ENCODE results near the gene FAF2. TPM values are rescaled to one million over a fixed set of nuclear protein-coding genes. Genes with fewer than 3 reads are reported as not detected.

The FAF2 gene
- total RNA-seq, 8 experiments from 2014 or later: 22.1 to 86.5 (median 44.7) TPM

DNA sequence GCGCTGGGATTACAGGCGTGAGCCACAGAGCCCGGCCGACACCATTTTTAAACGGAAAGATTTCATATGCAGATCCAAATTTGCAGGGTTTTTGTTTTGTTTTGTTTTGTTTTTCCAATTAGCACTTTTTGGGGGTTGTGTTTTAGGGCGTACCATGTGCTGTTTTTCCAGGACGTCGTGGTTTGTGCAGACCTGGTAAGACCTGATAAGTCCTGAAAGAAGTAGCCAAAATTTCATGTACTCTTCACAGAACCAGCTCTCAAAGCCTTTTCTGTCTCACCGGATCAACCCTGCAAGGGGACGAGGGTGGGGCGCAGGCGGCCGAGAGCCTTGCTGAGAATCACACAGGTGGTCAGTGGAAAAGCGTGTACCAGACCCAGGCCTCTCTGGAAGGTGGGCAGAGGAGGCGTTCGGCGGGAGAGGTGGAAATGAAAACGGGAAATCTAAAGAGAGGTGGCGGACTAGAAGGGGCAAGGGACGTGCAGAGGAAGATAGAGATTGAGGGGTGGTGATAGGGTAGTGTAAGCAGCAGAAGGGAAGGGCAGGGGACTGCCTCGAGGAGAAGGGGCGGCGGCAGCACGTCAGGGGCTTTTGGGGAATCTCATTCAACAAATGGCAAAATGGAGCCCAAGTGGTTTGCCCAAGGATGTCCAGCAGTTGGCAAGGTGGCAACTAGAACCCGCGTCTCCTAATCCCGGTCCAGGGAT is 1.1 kb upstream of the FAF2 start:
- peaks cover 3 to 17% of the 10 kb centered on the region in 2 donors for H3K4me1 ChIP-seq (replicated peaks in 1 of 2)
- 0 to 29% (median 8%) methylated on average over 3 to 19 of the region's 27 CpGs; no CpG with 5 or more reads in 1 of the 10 experiments for WGBS, 10 experiments
- H3K4me3 ChIP-seq: peak overlapping the region; percentile 59 to 94 (median 64)
- peak overlapping the region; percentile 79 to 86 for H3K27ac ChIP-seq
- in situ Hi-C loops (cut with MboI; ENCODE audit: low pct_unique_long_range_greater_than_20kb in 2 of 9, low sequenced_read_pairs in 9 of 9, unreplicated experiment in 9 of 9): no loop called here
- peak in 4 of 8 experiments; percentile 0 to 4 (median 2) for ATAC-seq (replicated peaks in 6 of 8)

DNA sequence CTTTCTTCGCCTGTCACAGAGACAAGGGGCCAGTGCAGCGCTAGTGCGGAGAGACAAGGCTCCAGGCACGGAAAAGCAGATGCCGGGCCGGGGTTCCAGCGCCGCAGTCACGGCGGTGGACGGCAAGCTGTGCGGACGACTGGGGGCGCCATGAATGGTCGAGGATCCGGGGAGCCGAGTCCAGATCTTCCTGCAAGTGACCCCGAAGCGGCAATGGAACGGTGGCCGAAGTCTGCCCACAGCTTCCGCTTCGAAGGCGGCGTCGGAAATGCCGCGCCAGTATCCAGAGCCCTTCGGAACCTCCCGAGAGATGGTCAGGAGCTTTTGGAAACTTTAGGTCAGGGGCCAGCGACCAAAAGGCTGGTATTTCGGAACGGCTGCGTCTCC is 601 bp upstream of the FAF2 start:
- peak overlapping the region; percentile 79 to 86 for H3K27ac ChIP-seq
- H3K4me3 ChIP-seq: peak overlapping the region; percentile 59 to 94 (median 64)
- H3K4me1 ChIP-seq (replicated peaks in 1 of 2): peaks cover 0 to 12% of the 10 kb centered on the region in 2 donors
- peak; percentile 27 to 43 (median 34) for ATAC-seq (replicated peaks in 6 of 8)
- WGBS, 10 experiments: 0% methylated on average over 1 to 9 of the region's 34 CpGs; no CpG with 5 or more reads in 6 of the 10 experiments
- in situ Hi-C loops (cut with MboI; ENCODE audit: low pct_unique_long_range_greater_than_20kb in 2 of 9, low sequenced_read_pairs in 9 of 9, unreplicated experiment in 9 of 9): no loop called here

DNA sequence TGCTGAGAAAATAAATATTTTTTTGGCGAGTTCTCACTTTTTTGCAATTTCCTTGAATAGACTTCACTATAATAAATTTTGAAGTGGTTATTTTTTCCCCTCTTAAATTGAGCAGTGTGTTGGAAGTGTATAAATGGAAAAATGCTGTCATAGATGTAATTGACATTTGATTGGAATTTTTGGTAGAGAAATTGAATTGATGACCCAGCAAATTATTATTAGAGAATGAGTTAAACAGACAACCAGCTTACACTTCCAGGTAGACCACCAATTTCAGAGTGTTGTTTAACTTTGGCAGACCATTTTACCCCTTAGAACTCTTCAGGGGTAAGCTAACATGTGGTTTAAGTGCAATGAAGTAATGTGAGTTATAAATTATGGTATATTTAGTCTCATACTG is 1.9 kb downstream of the FAF2 start:
- no peak overlapping the region for H3K27ac ChIP-seq
- H3K4me3 ChIP-seq: no peak overlapping the region
- H3K4me1 ChIP-seq (replicated peaks in 1 of 2): peaks cover 0 to 12% of the 10 kb centered on the region in 2 donors
- in situ Hi-C loops (cut with MboI; ENCODE audit: low pct_unique_long_range_greater_than_20kb in 2 of 9, low sequenced_read_pairs in 9 of 9, unreplicated experiment in 9 of 9): no loop called here
- WGBS, 10 experiments: 20 to 100% (median 88%) methylated on average over 1 of the region's 1 CpG; no CpG with 5 or more reads in 1 of the 10 experiments
- ATAC-seq (replicated peaks in 6 of 8): no peak

DNA sequence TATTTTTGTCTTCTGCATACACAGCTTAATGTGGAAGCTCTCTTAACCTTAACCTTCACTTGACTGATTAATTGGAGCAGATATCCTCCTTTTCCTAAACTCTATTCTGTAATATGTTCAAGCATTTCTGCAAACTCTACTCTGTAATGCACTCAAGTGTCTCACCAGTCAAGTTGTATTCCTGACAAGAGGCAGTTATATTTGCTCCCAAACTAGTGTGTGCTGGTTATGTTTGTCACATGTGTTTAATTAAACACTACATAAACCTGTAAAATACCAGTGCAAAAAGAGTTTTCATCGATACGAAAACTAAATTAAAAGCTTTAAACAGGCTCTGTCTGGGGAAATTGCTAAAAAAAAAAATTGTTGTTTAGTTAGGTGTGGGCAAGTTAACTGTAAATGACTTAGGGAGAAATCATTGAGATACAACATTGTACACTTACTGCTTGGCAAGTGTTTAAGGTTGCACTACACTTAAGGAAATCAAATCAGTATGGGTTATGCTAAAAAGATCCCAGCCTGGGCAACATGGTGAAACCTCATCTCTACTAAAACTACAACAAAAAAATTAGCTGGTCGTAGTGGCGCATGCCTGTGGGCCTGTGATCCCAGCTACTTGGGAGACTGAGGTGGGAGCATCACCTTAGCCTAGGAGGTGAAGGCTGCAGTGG is 6.7 kb downstream of the FAF2 start:
- ATAC-seq (replicated peaks in 6 of 8): peak in 1 of 8 experiments; percentile 24
- H3K4me3 ChIP-seq: no peak overlapping the region

DNA sequence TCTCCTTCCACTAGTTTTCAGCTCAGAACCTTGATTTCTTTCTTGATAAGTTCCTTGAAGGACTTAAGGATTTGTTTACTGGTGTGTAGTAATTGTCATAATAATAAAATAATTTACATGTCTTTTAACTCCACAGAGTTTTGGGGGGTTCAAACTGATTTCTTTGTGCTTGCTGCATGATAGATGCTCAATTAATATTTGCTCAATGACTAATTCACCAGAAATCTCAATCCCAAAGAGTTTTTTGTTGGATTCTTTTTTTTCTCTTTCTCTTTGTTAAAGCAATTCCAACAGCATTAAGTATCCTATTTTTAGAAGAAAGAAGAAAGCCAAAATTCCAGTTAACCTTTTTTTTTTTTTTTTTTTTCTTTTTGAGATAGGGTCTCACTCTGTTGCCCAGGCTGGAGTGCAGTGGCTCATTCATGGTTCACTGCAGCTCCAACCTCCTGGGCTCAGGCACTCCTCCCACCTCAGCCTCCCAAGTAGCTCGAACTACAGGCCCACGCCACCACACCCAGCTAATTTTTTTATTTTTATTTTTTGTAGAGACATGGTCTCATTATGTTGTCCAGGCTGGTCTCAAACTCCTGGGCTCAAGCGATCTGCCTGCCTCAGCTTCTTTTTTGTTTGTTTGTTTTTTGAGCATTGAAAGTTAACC is 10.8 kb downstream of the FAF2 start:
- in situ Hi-C loops (cut with MboI; ENCODE audit: low pct_unique_long_range_greater_than_20kb in 2 of 9, low sequenced_read_pairs in 9 of 9, unreplicated experiment in 9 of 9): no loop called here
- 92 to 100% (median 100%) methylated on average over 1 to 3 of the region's 3 CpGs; no CpG with 5 or more reads in 1 of the 10 experiments for WGBS, 10 experiments
- H3K4me1 ChIP-seq (replicated peaks in 1 of 2): no peaks in the 10 kb centered on the region
- H3K27ac ChIP-seq: no peak overlapping the region
- no peak for ATAC-seq (replicated peaks in 6 of 8)
- H3K4me3 ChIP-seq: no peak overlapping the region

More for the DNA sequence above, 6.7 kb downstream of the FAF2 start:
- H3K4me1 ChIP-seq (replicated peaks in 1 of 2): no peaks in the 10 kb centered on the region
- in situ Hi-C loops (cut with MboI; ENCODE audit: low pct_unique_long_range_greater_than_20kb in 2 of 9, low sequenced_read_pairs in 9 of 9, unreplicated experiment in 9 of 9): no loop called here
- no peak overlapping the region for H3K27ac ChIP-seq
- WGBS, 10 experiments: 44 to 100% (median 97%) methylated on average over 1 to 4 of the region's 4 CpGs; no CpG with 5 or more reads in 2 of the 10 experiments

DNA sequence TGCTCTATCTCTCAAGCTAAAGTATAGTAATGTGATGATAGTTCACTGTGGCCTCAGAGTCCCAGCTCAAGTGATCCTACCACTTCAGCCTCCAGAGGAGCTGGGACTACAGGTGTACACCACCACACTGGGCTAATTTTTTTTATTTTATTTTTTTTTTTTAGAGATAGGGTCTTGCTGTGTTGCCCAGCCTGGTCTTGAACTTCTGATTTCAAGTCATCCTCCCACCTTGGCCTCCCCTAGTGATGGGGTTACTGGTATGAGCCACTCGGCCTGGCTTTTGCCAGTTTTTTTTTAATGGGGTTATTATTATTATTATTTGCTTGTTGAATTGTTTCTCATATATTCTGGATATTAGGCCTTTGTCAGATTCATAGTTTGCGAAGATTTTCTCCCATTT is 13.2 kb downstream of the FAF2 start:
- ATAC-seq (replicated peaks in 6 of 8): no peak
- WGBS, 10 experiments: 88 to 100% (median 100%) methylated on average over 1 to 2 of the region's 2 CpGs; no CpG with 5 or more reads in 1 of the 10 experiments
- H3K4me1 ChIP-seq (replicated peaks in 1 of 2): no peaks in the 10 kb centered on the region
- H3K27ac ChIP-seq: no peak overlapping the region
- no peak overlapping the region for H3K4me3 ChIP-seq
- in situ Hi-C loops (cut with MboI; ENCODE audit: low pct_unique_long_range_greater_than_20kb in 2 of 9, low sequenced_read_pairs in 9 of 9, unreplicated experiment in 9 of 9): no loop called here

DNA sequence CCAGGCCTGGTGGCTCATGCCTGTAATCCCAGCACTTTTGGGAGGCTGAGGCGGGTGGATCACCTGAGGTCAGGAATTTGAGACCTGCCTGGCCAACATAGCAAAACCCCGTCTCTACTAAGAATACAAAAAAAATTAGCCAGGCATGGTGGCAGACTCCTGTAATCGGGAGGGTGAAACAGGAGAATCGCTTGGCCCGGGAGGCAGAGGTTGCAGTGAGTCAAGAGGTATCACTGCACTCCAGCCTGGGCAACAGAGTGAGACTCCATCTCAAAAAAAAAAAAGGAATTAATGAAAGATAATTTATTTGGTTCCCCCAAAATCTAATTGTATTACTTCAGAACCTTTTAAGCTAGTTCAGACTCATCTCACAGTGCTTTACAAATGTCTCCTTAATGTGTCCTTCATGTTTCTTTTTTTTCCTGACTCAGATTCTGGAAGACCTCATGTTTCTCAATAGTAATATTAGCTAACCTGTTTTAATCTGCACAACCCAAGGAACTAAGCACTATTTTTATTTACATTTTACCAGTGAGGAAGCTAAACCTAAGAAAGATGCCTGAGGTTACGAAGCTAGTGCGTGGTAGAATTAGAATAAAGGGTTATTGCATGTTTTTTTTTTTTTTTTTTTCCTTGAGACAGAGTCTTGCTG is 15.1 kb downstream of the FAF2 start:
- in situ Hi-C loops (cut with MboI; ENCODE audit: low pct_unique_long_range_greater_than_20kb in 2 of 9, low sequenced_read_pairs in 9 of 9, unreplicated experiment in 9 of 9): no loop called here
- no peak for ATAC-seq (replicated peaks in 6 of 8)
- 65 to 100% (median 100%) methylated on average over 1 to 7 of the region's 7 CpGs for WGBS, 10 experiments

DNA sequence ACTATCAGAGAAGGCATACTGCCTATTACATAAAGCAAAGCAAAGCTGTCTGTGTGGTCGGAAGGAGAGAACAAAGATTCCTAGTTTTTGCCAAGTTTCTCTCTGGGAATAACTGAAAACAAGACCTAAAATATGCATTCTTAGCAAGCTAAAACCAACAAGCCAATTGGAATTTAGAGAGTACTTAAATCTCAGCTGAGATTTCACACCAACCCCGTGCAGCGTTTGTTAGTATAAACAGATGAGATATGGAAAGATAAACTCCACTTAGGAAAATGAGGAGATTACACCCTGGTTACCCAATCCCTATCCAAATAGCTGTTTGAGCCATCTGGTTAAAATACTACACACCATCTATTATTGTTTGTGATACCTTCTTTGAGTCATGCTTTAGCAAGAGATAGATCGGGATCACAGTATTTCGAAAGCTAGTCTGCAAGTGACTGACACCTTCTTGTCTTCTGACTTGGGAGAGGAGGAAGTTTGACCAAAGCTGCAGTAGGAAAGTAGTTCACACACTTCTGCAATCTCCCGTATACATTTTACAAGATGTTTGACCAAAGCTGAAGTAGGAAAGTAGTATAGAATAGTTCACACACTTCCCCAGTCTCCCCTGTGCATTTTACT is 18.2 kb downstream of the FAF2 start:
- peak in 2 of 8 experiments; percentile 19 to 46 for ATAC-seq (replicated peaks in 6 of 8)
- H3K27ac ChIP-seq: no peak overlapping the region
- WGBS, 10 experiments: 31 to 100% (median 91%) methylated on average over 1 to 6 of the region's 6 CpGs; no CpG with 5 or more reads in 1 of the 10 experiments
- in situ Hi-C loops (cut with MboI; ENCODE audit: low pct_unique_long_range_greater_than_20kb in 2 of 9, low sequenced_read_pairs in 9 of 9, unreplicated experiment in 9 of 9): no loop called here
- no peak overlapping the region for H3K4me3 ChIP-seq
- no peaks in the 10 kb centered on the region for H3K4me1 ChIP-seq (replicated peaks in 1 of 2)

More for the DNA sequence above, 15.1 kb downstream of the FAF2 start:
- Histone ChIP-seq H3K4me3 (no peak overlapping the region), H3K27ac (no peak overlapping the region), H3K4me1 (replicated peaks in 1 of 2) (no peaks in the 10 kb centered on the region)

DNA sequence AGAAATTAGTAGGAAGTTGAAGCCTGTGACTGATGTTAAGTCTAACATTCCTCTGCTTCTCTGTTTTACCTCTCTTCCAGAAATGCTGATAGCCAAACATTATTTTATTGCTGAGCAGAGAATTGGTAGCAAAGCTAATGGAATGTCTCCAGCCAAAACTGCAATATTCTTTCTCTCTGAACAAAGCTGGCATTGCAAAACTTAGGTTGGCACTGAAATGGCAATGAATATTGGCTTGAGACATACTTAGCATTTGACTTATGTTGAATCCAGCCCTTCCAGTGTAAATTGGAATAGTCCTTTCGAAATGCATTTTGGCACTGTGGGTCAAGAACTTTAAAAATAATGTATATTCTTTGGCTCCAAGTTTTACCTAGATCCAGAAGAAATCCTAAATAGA is 21.1 kb downstream of the FAF2 start:
- Histone ChIP-seq H3K27ac (no peak overlapping the region), H3K4me3 (no peak overlapping the region), H3K4me1 (replicated peaks in 1 of 2) (no peaks in the 10 kb centered on the region)
- in situ Hi-C loops (cut with MboI; ENCODE audit: low pct_unique_long_range_greater_than_20kb in 2 of 9, low sequenced_read_pairs in 9 of 9, unreplicated experiment in 9 of 9): no loop called here
- 0 to 100% (median 95%) methylated on average over 1 of the region's 1 CpG; no CpG with 5 or more reads in 2 of the 10 experiments for WGBS, 10 experiments
- ATAC-seq (replicated peaks in 6 of 8): peak in 1 of 8 experiments; percentile 36

DNA sequence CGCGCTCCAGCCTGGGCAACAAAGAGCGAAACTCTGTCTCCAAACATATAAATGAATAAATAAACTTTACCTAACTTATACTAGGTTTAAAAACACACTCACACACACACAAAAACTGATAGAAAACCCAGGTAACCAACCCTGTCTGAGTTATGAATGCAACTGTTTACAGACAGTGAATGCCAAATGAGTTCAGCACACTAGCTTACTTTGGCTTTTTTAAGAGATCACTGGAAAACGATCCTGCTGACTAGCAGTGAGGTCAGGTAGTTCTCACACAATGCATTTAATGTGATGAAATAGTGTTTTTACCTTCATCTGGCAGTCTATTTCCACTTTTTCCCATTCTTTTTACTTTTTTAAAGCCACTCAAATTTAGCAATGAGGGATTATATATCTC is 22.4 kb downstream of the FAF2 start:
- Histone ChIP-seq H3K4me3 (no peak overlapping the region), H3K27ac (no peak overlapping the region), H3K4me1 (replicated peaks in 1 of 2) (no peaks in the 10 kb centered on the region)
- WGBS, 10 experiments: 71 to 100% (median 95%) methylated on average over 1 to 4 of the region's 4 CpGs; no CpG with 5 or more reads in 4 of the 10 experiments
- no peak for ATAC-seq (replicated peaks in 6 of 8)
- in situ Hi-C loops (cut with MboI; ENCODE audit: low pct_unique_long_range_greater_than_20kb in 2 of 9, low sequenced_read_pairs in 9 of 9, unreplicated experiment in 9 of 9): no loop called here

DNA sequence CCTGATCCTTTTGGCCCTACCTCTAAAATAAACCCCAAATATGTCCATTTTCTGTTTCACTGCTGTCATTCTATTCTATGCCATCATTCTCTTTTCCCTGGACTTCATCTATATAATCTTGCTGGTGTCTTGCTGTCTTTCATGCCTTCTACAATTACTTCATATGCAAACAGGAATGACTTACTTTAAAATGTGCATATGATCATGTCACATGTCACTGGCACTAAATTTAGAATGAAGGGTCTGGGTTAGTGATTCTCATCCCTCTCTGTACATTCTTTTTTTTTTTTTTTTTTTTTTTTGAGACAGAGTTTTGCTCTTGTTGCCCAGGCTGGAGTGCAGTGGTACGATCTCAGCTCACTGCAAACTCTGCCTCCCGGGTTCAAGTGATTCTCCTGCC is 22.9 kb downstream of the FAF2 start:
- Histone ChIP-seq H3K4me3 (no peak overlapping the region), H3K4me1 (replicated peaks in 1 of 2) (no peaks in the 10 kb centered on the region), H3K27ac (no peak overlapping the region)
- 90 to 100% (median 92%) methylated on average over 1 to 2 of the region's 2 CpGs; no CpG with 5 or more reads in 7 of the 10 experiments for WGBS, 10 experiments
- peak in 6 of 8 experiments; percentile 25 to 67 (median 45) for ATAC-seq (replicated peaks in 6 of 8)
- in situ Hi-C loops (cut with MboI; ENCODE audit: low pct_unique_long_range_greater_than_20kb in 2 of 9, low sequenced_read_pairs in 9 of 9, unreplicated experiment in 9 of 9): no loop called here

DNA sequence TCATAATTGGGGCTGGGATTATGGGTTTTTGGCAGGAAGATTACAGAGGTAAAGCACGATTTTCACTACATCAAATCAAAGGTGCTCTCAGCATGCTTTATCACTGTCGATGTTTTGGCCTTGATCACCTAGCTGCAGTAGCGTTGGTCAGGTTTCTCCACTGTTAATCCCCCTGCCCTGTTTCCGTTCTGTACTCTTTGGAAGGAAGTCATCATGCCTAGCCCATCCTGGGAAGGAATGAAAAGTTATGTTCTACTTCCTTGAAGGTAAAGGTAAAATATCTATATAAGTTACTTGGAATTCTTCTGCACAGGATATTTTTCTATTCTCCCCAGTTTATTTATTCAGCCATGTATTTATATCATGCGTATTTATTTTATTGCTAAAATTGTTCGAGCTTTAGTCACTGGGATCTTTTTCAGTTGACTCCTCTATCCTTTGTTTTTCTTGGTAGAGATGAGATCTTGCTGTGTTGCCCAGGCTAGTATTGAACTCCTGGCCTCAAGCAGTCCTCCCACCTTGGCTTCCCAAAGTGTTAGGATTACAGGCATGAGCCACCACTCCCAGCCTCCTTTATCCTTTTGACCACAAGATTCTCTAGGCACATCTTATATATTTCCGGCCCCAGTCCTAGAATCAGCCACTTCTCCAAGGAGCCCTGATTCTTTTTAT is 25.3 kb downstream of the FAF2 start:
- H3K4me3 ChIP-seq: no peak overlapping the region
- in situ Hi-C loops (cut with MboI; ENCODE audit: low pct_unique_long_range_greater_than_20kb in 2 of 9, low sequenced_read_pairs in 9 of 9, unreplicated experiment in 9 of 9): no loop called here
- no peaks in the 10 kb centered on the region for H3K4me1 ChIP-seq (replicated peaks in 1 of 2)
- ATAC-seq (replicated peaks in 6 of 8): no peak
- WGBS, 10 experiments: 93 to 100% (median 97%) methylated on average over 2 to 7 of the region's 7 CpGs; no CpG with 5 or more reads in 1 of the 10 experiments
- no peak overlapping the region for H3K27ac ChIP-seq
